Trophoblast cell (in vitro differentiated cells and primary cell): ENCODE data around the gene RALGAPA2.

Experiments used
- DNase-seq, 2 donors: peaks; one replicate each; pipeline ENCODE4 v3.0.0-alpha.2; 2016
- H2AFZ ChIP-seq: 2 replicates; pipeline ENCODE4 v1.6.1; 2013; ENCODE audit warnings: low read length, moderate library complexity, mild to moderate bottlenecking; ENCODE audit not compliant: insufficient read depth, poor library complexity
- H2AK5ac ChIP-seq: 2 replicates; pipeline ENCODE4 v1.6.1; 2013; ENCODE audit warnings: mild to moderate bottlenecking, low read length
- H2BK120ac ChIP-seq: 2 replicates; pipeline ENCODE4 v1.6.1; 2013; ENCODE audit warnings: low read length, mild to moderate bottlenecking, moderate library complexity; ENCODE audit not compliant: insufficient read depth, poor library complexity
- H2BK12ac ChIP-seq: 2 replicates; pipeline ENCODE4 v1.6.1; 2013; ENCODE audit warnings: mild to moderate bottlenecking, low read length, moderate library complexity
- H2BK5ac ChIP-seq: 2 replicates; pipeline ENCODE4 v1.6.1; 2013; ENCODE audit warnings: low read length, low read depth, moderate library complexity, mild to moderate bottlenecking; ENCODE audit not compliant: poor library complexity
- H3K14ac ChIP-seq: 2 replicates; pipeline ENCODE4 v1.6.1; 2013; ENCODE audit warnings: mild to moderate bottlenecking, low read length
- H3K18ac ChIP-seq: 2 replicates; pipeline ENCODE4 v1.6.1; 2013; ENCODE audit warnings: mild to moderate bottlenecking, low read length
- H3K23ac ChIP-seq: 2 replicates; pipeline ENCODE4 v1.6.1; 2013; ENCODE audit warnings: low read length
- H3K27ac ChIP-seq: 2 replicates; pipeline ENCODE4 v1.5.1; 2013; ENCODE audit warnings: low read depth, mild to moderate bottlenecking, inconsistent platforms, low read length, moderate library complexity
- H3K27me3 ChIP-seq: 2 replicates; pipeline ENCODE4 v1.6.1; 2013; ENCODE audit warnings: inconsistent platforms, mild to moderate bottlenecking, low read length, moderate library complexity; ENCODE audit not compliant: insufficient read depth
- H3K36me3 ChIP-seq, 2 experiments: 1 replicate in 1 of 2; 2 replicates in 1 of 2; pipeline ENCODE4 v1.6.1; 2013; ENCODE audit warnings: low read length in 2 of 2, mild to moderate bottlenecking in 2 of 2, moderate library complexity in 1 of 2; ENCODE audit not compliant: insufficient read depth in 2 of 2, control insufficient read depth in 1 of 2
- H3K4ac ChIP-seq: 2 replicates; pipeline ENCODE4 v1.6.1; 2013; ENCODE audit warnings: low read depth, mild to moderate bottlenecking, low read length, moderate library complexity
- H3K4me1 ChIP-seq, 2 experiments: 1 replicate in 1 of 2; 2 replicates in 1 of 2; pipeline ENCODE4 v1.6.1; 2013; ENCODE audit warnings: low read length in 2 of 2, mild to moderate bottlenecking in 2 of 2, moderate library complexity in 1 of 2; ENCODE audit not compliant: insufficient read depth in 2 of 2, control insufficient read depth in 1 of 2
- H3K4me2 ChIP-seq: 2 replicates; pipeline ENCODE4 v1.6.1; 2013; ENCODE audit warnings: inconsistent platforms, mild to moderate bottlenecking, low read length, moderate library complexity
- H3K4me3 ChIP-seq: 2 replicates; pipeline ENCODE4 v1.5.1; 2013; ENCODE audit warnings: mild to moderate bottlenecking, low read depth, low read length, inconsistent platforms
- H3K79me1 ChIP-seq: one replicate; pipeline ENCODE4 v1.6.1; 2013; ENCODE audit warnings: low read length
- H3K79me2 ChIP-seq: 2 replicates; pipeline ENCODE4 v1.6.1; 2013; ENCODE audit warnings: low read length, mild to moderate bottlenecking; ENCODE audit not compliant: control insufficient read depth, insufficient read depth, poor library complexity
- H3K9ac ChIP-seq: 2 replicates; pipeline ENCODE4 v1.6.1; 2013; ENCODE audit warnings: mild to moderate bottlenecking, low read length
- H3K9me3 ChIP-seq: 2 replicates; pipeline ENCODE4 v1.6.1; 2013; ENCODE audit warnings: low read depth, mild to moderate bottlenecking, control low read depth, inconsistent platforms, low read length; ENCODE audit not compliant: insufficient read depth
- H4K12ac ChIP-seq: 2 replicates; pipeline ENCODE4 v1.6.1; 2013; ENCODE audit warnings: low read depth, mild to moderate bottlenecking, low read length, moderate library complexity
- H4K8ac ChIP-seq: 2 replicates; pipeline ENCODE4 v1.6.1; 2013; ENCODE audit warnings: low read depth, mild to moderate bottlenecking, low read length, moderate library complexity
- H4K91ac ChIP-seq: one replicate; pipeline ENCODE4 v1.6.1; 2013; ENCODE audit warnings: low read depth, mild to moderate bottlenecking, low read length, moderate library complexity
- WGBS: extraction: QIAGEN DNeasy Blood & Tissue Kit; methylation state at CpG from one replicate; pipeline ENCODE4 v1.1.7; 2013; ENCODE audit warnings: missing lambda C conversion rate; ENCODE audit not compliant: insufficient read length, insufficient coverage; ENCODE audit errors: extremely low coverage; 5-methylcytosine and 5-hydroxymethylcytosine counted together

The RALGAPA2 gene

DNA sequence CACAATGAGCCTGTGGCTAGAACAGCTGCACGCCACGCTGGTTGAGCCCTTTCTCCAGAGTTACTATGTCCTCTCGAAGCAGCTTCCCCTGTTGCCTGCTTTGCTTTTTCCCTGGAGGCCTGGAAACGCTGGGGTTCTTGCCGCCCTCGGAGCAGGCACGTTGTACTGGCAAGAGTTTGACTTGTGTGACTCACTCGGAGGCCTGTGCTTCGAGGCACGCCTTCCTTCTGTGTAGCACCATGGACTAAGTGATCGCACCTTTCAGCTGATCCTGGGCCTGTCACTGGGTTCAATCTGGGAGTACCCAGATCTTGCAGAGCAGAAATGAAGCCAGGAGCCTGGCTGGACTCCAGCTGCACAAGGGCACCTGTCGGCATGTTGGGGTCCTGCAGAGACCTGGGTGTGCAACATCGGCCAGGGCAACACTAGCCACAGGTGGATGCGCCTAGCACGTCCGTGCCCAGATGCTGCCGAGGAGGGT, 339.3 kb downstream of the RALGAPA2 start:
- Histone ChIP-seq H3K9ac (no peak overlapping the region), H2AK5ac (no peak overlapping the region), H3K4me3 (no peak overlapping the region), H3K4ac (no peak overlapping the region), H3K18ac (no peak overlapping the region), H3K4me2 (no peak overlapping the region), H4K91ac (no peak overlapping the region), H3K14ac (no peak overlapping the region), H4K12ac (no peak overlapping the region), H4K8ac (no peak overlapping the region), H3K23ac (no peak overlapping the region), H3K36me3 (no peaks in the 10 kb centered on the region), H2BK120ac (no peak overlapping the region), H3K27ac (no peak overlapping the region), H2BK5ac (no peak overlapping the region), H3K27me3 (peaks cover 25% of the 10 kb centered on the region), H2AFZ (no peak overlapping the region), H3K4me1 (peaks cover 11 to 18% of the 10 kb centered on the region in 2 experiments), H3K9me3 (peaks cover 2% of the 10 kb centered on the region), H3K79me2 (no peaks in the 10 kb centered on the region), H3K79me1 (no peaks in the 10 kb centered on the region), H2BK12ac (no peak overlapping the region)
- WGBS: no CpG with 5 or more reads among the region's 17 CpGs
- peak; percentile 35 to 60 for DNase-seq

DNA sequence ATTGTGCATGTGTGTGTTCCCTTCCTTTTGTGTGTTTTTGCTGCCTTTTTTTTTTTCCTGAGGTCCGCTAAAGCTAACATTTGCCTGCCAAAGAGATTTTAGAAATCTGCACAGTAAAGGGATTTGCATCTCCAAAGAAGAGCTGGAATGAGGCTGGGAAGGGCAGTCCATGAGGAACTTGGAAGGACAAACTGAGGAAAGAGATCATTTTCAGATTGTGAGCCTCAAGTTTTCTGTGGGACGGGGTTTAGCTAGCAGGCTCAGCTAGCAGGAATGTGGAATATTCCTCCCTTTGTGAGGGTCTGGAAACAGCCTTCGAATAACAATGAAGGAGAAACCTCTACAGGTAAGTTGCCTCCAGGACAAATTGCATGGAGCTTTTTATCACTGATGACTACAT, 340.8 kb downstream of the RALGAPA2 start:
- no peak overlapping the region for H2AFZ ChIP-seq

DNA sequence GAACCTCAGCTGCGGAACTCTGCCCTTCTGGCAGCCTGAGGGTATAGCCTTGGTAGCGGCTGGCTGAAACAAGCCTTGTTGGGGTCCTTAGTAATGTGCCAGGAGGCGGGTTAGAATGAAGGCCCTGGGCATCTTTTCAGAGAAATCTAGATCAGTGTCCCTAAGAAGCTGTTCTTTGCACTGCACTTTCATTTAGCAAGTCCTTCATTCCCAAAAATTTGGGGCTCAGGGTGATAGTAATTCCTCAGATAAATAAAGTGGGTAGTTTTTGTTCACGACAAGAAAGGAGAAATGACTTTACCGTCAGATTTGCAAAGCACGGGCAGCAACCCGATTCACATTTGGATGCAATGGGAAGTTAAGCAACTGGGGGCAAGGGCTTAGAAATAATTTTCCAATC, 341.4 kb downstream of the RALGAPA2 start:
- no peak overlapping the region for H3K4me2 ChIP-seq
- H3K27ac ChIP-seq: no peak overlapping the region
- WGBS: no CpG with 5 or more reads among the region's 7 CpGs
- H3K27me3 ChIP-seq: peaks cover 44% of the 10 kb centered on the region
- no peak overlapping the region for H2AK5ac ChIP-seq
- H3K18ac ChIP-seq: no peak overlapping the region
- H3K4me3 ChIP-seq: no peak overlapping the region
- H2BK12ac ChIP-seq: no peak overlapping the region
- no peak for DNase-seq
- no peak overlapping the region for H4K91ac ChIP-seq
- no peak overlapping the region for H3K4ac ChIP-seq
- no peak overlapping the region for H4K12ac ChIP-seq
- H3K9ac ChIP-seq: no peak overlapping the region
- H3K79me1 ChIP-seq: no peaks in the 10 kb centered on the region
- peaks cover 14 to 22% of the 10 kb centered on the region in 2 experiments for H3K4me1 ChIP-seq
- H3K79me2 ChIP-seq: no peaks in the 10 kb centered on the region
- peaks cover 2% of the 10 kb centered on the region for H3K9me3 ChIP-seq
- H2BK5ac ChIP-seq: no peak overlapping the region
- no peaks in the 10 kb centered on the region for H3K36me3 ChIP-seq
- H4K8ac ChIP-seq: no peak overlapping the region
- no peak overlapping the region for H2AFZ ChIP-seq
- H2BK120ac ChIP-seq: no peak overlapping the region
- H3K14ac ChIP-seq: no peak overlapping the region
- H3K23ac ChIP-seq: no peak overlapping the region

More for the DNA sequence above, 340.8 kb downstream of the RALGAPA2 start:
- Histone ChIP-seq H3K27me3 (peaks cover 40% of the 10 kb centered on the region), H3K18ac (no peak overlapping the region), H2BK12ac (no peak overlapping the region), H3K79me1 (no peaks in the 10 kb centered on the region), H3K4me3 (no peak overlapping the region), H3K9ac (no peak overlapping the region), H2BK120ac (no peak overlapping the region), H2BK5ac (no peak overlapping the region), H3K9me3 (peaks cover 2% of the 10 kb centered on the region), H3K4me2 (no peak overlapping the region), H4K8ac (no peak overlapping the region), H3K27ac (no peak overlapping the region), H3K36me3 (no peaks in the 10 kb centered on the region), H4K91ac (no peak overlapping the region), H2AK5ac (no peak overlapping the region), H3K4ac (no peak overlapping the region), H3K23ac (no peak overlapping the region), H3K14ac (no peak overlapping the region), H4K12ac (no peak overlapping the region), H3K79me2 (no peaks in the 10 kb centered on the region), H3K4me1 (peaks cover 14 to 22% of the 10 kb centered on the region in 2 experiments)
- no peak for DNase-seq
- WGBS: no CpG with 5 or more reads among the region's 3 CpGs

DNA sequence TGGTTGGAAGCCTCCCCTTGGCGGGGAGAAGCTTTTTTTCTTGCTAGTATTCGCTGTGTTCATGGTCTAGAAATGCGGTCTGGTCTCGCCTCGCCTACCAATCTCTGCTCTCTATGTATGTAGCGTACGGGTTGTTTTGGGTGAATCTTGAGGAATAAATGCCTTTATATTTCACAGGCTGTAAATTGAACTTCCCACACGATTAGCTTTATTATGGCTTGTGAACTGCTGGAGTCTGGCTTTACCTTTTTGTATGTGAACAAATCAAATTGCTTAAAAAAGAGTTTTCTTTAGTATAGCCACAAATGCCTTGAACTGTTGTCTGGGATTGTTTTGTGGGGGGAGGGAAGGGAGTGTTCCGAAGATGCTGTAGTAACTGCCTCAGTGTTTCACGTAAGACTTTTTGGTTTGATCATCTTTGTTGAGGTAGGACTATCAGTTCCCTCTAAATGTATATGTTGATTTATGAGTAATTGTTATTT, 342.3 kb downstream of the RALGAPA2 start:
- H3K4me1 ChIP-seq: peaks cover 14 to 24% of the 10 kb centered on the region in 2 experiments
- no peak overlapping the region for H3K14ac ChIP-seq
- H3K18ac ChIP-seq: no peak overlapping the region
- H2BK120ac ChIP-seq: no peak overlapping the region
- H3K23ac ChIP-seq: no peak overlapping the region
- H3K79me2 ChIP-seq: no peaks in the 10 kb centered on the region
- H3K36me3 ChIP-seq: no peaks in the 10 kb centered on the region
- H2AK5ac ChIP-seq: no peak overlapping the region
- H4K91ac ChIP-seq: no peak overlapping the region
- DNase-seq: peak; percentile 13 to 23
- no peaks in the 10 kb centered on the region for H3K79me1 ChIP-seq
- peaks cover 2% of the 10 kb centered on the region for H3K9me3 ChIP-seq
- H3K4me3 ChIP-seq: no peak overlapping the region
- no CpG with 5 or more reads among the region's 10 CpGs for WGBS
- H3K4me2 ChIP-seq: peak overlapping the region; percentile 94
- no peak overlapping the region for H3K4ac ChIP-seq
- no peak overlapping the region for H2AFZ ChIP-seq
- H3K27me3 ChIP-seq: peaks cover 51% of the 10 kb centered on the region
- no peak overlapping the region for H4K8ac ChIP-seq
- H3K9ac ChIP-seq: no peak overlapping the region
- H3K27ac ChIP-seq: no peak overlapping the region
- no peak overlapping the region for H2BK5ac ChIP-seq
- no peak overlapping the region for H2BK12ac ChIP-seq
- H4K12ac ChIP-seq: no peak overlapping the region
